ENCODE measurements around the gene C1QTNF8. TPM values are rescaled to one million over a fixed set of nuclear protein-coding genes. Genes with fewer than 3 reads are reported as not detected.

Gene C1QTNF8
- total RNA-seq, 2 experiments from 2014 or later, result not detected

GRCh38 chr16:1089822-1090619 is 6.0 kb downstream of the C1QTNF8 start:
- ChIA-PET CTCF (ENCODE audit: unreplicated experiment) (no interaction called here), POLR2A (no interaction called here)
- Histone ChIP-seq H4K20me1 (ENCODE audit: insufficient read depth, low read length) (no peaks in the 10 kb centered on the region), H3K9me3 (ENCODE audit: low read length) (0 out of 2 replicates have a peak, but pooled peaks cover 4% of the 10 kb centered on the region), H2AFZ (ENCODE audit: low read length) (no peak overlapping the region), H3K4me1 (ENCODE audit: insufficient read depth, low read length, poor library complexity, severe bottlenecking) (no peaks in the 10 kb centered on the region), H3K4me2 (ENCODE audit: low read length) (no peak overlapping the region), H3K4me3 (ENCODE audit: low read depth, low read length, poor library complexity, severe bottlenecking) (no peak overlapping the region), H3K9me2 (ENCODE audit: insufficient read depth, low read length) (no peaks in the 10 kb centered on the region), H3K79me2 (ENCODE audit: insufficient read depth, low read depth, low read length) (no peaks in the 10 kb centered on the region), H3K27ac (ENCODE audit: low read depth, low read length, poor library complexity, severe bottlenecking) (no peak overlapping the region), H3K36me3 (ENCODE audit: insufficient read depth, low read length) (no peaks in the 10 kb centered on the region)
- intact Hi-C loops (cut with micrococcal nuclease; ENCODE audit: unreplicated experiment), result no loop called here
- BruUV-seq (replicated peaks), result no TSS peak
- no peak for DNase-seq (ENCODE audit: low spot score)
- no peak for TF ChIP-seq EZH2phosphoT487 (IDR thresholded peaks at IDR 0.05; ENCODE audit: borderline replicate concordance, low read depth, low read length)
- TF ChIP-seq, protein P1, sequence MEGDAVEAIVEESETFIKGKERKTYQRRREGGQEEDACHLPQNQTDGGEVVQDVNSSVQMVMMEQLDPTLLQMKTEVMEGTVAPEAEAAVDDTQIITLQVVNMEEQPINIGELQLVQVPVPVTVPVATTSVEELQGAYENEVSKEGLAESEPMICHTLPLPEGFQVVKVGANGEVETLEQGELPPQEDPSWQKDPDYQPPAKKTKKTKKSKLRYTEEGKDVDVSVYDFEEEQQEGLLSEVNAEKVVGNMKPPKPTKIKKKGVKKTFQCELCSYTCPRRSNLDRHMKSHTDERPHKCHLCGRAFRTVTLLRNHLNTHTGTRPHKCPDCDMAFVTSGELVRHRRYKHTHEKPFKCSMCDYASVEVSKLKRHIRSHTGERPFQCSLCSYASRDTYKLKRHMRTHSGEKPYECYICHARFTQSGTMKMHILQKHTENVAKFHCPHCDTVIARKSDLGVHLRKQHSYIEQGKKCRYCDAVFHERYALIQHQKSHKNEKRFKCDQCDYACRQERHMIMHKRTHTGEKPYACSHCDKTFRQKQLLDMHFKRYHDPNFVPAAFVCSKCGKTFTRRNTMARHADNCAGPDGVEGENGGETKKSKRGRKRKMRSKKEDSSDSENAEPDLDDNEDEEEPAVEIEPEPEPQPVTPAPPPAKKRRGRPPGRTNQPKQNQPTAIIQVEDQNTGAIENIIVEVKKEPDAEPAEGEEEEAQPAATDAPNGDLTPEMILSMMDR (conservative IDR thresholded peaks at IDR 0.05; ENCODE audit: low read length), result no peak

- intact Hi-C loops (cut with micrococcal nuclease; ENCODE audit: unreplicated experiment), result no loop called here
- Histone ChIP-seq H3K9me3 (ENCODE audit: low read length) (0 out of 2 replicates have a peak, but pooled peaks cover 4% of the 10 kb centered on the region), H3K4me2 (ENCODE audit: low read length) (no peak overlapping the region), H3K36me3 (ENCODE audit: insufficient read depth, low read length) (no peaks in the 10 kb centered on the region), H3K4me3 (ENCODE audit: low read depth, low read length, poor library complexity, severe bottlenecking) (no peak overlapping the region), H4K20me1 (ENCODE audit: insufficient read depth, low read length) (no peaks in the 10 kb centered on the region), H2AFZ (ENCODE audit: low read length) (no peak overlapping the region), H3K79me2 (ENCODE audit: insufficient read depth, low read depth, low read length) (no peaks in the 10 kb centered on the region), H3K27ac (ENCODE audit: low read depth, low read length, poor library complexity, severe bottlenecking) (no peak overlapping the region), H3K4me1 (ENCODE audit: insufficient read depth, low read length, poor library complexity, severe bottlenecking) (no peaks in the 10 kb centered on the region), H3K9me2 (ENCODE audit: insufficient read depth, low read length) (no peaks in the 10 kb centered on the region)
- POLR2A ChIA-PET, result no interaction called here
- no TSS peak for BruUV-seq (replicated peaks)
- DNase-seq (ENCODE audit: low spot score), result no peak
- TF ChIP-seq, protein P1 (conservative IDR thresholded peaks at IDR 0.05; ENCODE audit: low read length), result no peak
- no peak for TF ChIP-seq EZH2phosphoT487 (IDR thresholded peaks at IDR 0.05; ENCODE audit: borderline replicate concordance, low read depth, low read length)
- CTCF ChIA-PET (ENCODE audit: unreplicated experiment), result no interaction called here
These were observed 6.6 kb downstream of the C1QTNF8 start for GRCh38 chr16:1089439-1089821.
